ENCODE data around the gene GCN1. TPM values are rescaled to one million over a fixed set of nuclear protein-coding genes. Genes with fewer than 3 reads are reported as not detected.
A peak's percentile ranks its signal among the peaks of the same experiment; 100 is the strongest.
"Not testable (repeated sequence)": the region's sequence is repeated elsewhere in the genome, so short reads cannot be mapped to it uniquely, and the experiment has no call there.

The GCN1 gene
- polyA plus RNA-seq, 3 donors, result 5.0 to 22.1 (median 8.3) TPM

- peaks cover 1% of the 10 kb centered on the region for H3K4me1 Mint-ChIP-seq
- peaks cover 27 to 29% of the 10 kb centered on the region in 2 donors for H3K36me3 Mint-ChIP-seq
- Histone ChIP-seq H3K27ac (ENCODE audit: low read depth in 1 of 2, low read length in 2 of 2) (no peak overlapping the region), H3K36me3 (replicated peaks in 1 of 2; ENCODE audit: control insufficient read depth in 1 of 2, insufficient read depth in 2 of 2, low read length in 2 of 2) (peaks cover 22 to 32% of the 10 kb centered on the region in 2 donors), H2AFZ (ENCODE audit: insufficient read depth, low read depth, low read length, poor library complexity, severe bottlenecking) (no peak overlapping the region), H3K79me2 (ENCODE audit: insufficient read depth, low read length) (peaks cover under 1% of the 10 kb centered on the region), H3K9ac (ENCODE audit: insufficient read depth, low read length, poor library complexity, severe bottlenecking) (no peak overlapping the region), H3K4me1 (ENCODE audit: control insufficient read depth in 1 of 2, insufficient read depth in 2 of 2, low read length in 2 of 2) (peaks cover 0 to 3% of the 10 kb centered on the region in 2 donors), H3K4me2 (replicated peaks; ENCODE audit: extremely low read depth, low read length, poor library complexity, severe bottlenecking) (no peak overlapping the region), H3K27me3 (ENCODE audit: control insufficient read depth in 2 of 2, insufficient read depth in 2 of 2, low read length in 2 of 2) (no peaks in the 10 kb centered on the region), H3K9me3 (replicated peaks in 1 of 2; ENCODE audit: control insufficient read depth in 1 of 2, insufficient read depth in 1 of 2, low read length in 2 of 2) (no peaks in the 10 kb centered on the region), H4K20me1 (ENCODE audit: insufficient read depth, low read length) (peaks cover 28% of the 10 kb centered on the region), H3K4me3 (replicated peaks in 1 of 3; ENCODE audit: low read depth in 2 of 3, low read length in 3 of 3) (no peak overlapping the region)
- no peak for TF ChIP-seq CTCF (IDR thresholded peaks at IDR 0.05)
- H3K27ac Mint-ChIP-seq, result peak overlapping the region in 1 of 7 donors; percentile 28
- DNase-seq, result no peak
- no peak overlapping the region for H3K4me3 Mint-ChIP-seq
- H3K27me3 Mint-ChIP-seq (ENCODE audit: low read depth in 3 of 3), result peaks cover 0 to 2% (median 0%) of the 10 kb centered on the region in 3 donors
- H3K9me3 Mint-ChIP-seq, result no peaks in the 10 kb centered on the region
- intact Hi-C loops (cut with micrococcal nuclease), result no loop called here
- 97% methylated on average over 12 of the region's 13 CpGs for WGBS (ENCODE audit: insufficient coverage)
Observed at GRCh38 chr12:120207227-120207626, 12.7 kb upstream of the GCN1 start.

- H2AFZ ChIP-seq (ENCODE audit: insufficient read depth, low read depth, low read length, poor library complexity, severe bottlenecking); DNase-seq; H3K27ac ChIP-seq (ENCODE audit: low read depth in 1 of 2, low read length in 2 of 2); H3K4me1 Mint-ChIP-seq; H3K4me3 ChIP-seq (replicated peaks in 1 of 3; ENCODE audit: low read depth in 2 of 3, low read length in 3 of 3); H3K79me2 ChIP-seq (ENCODE audit: insufficient read depth, low read length); H3K27me3 Mint-ChIP-seq (ENCODE audit: low read depth in 3 of 3); H3K9me3 ChIP-seq (replicated peaks in 1 of 2; ENCODE audit: control insufficient read depth in 1 of 2, insufficient read depth in 1 of 2, low read length in 2 of 2); H3K9ac ChIP-seq (ENCODE audit: insufficient read depth, low read length, poor library complexity, severe bottlenecking); H3K4me2 ChIP-seq (replicated peaks; ENCODE audit: extremely low read depth, low read length, poor library complexity, severe bottlenecking); intact Hi-C loops (cut with micrococcal nuclease); H3K4me1 ChIP-seq (ENCODE audit: control insufficient read depth in 1 of 2, insufficient read depth in 2 of 2, low read length in 2 of 2); H3K4me3 Mint-ChIP-seq; H3K27me3 ChIP-seq (ENCODE audit: control insufficient read depth in 2 of 2, insufficient read depth in 2 of 2, low read length in 2 of 2); H3K9me3 Mint-ChIP-seq: not testable (repeated sequence)
- peaks cover 24% of the 10 kb centered on the region for H4K20me1 ChIP-seq (ENCODE audit: insufficient read depth, low read length)
- peaks cover 18 to 27% of the 10 kb centered on the region in 2 donors for H3K36me3 ChIP-seq (replicated peaks in 1 of 2; ENCODE audit: control insufficient read depth in 1 of 2, insufficient read depth in 2 of 2, low read length in 2 of 2)
- no CpG with 5 or more reads among the region's 5 CpGs for WGBS (ENCODE audit: insufficient coverage)
- Mint-ChIP-seq H3K27ac (peak overlapping the region in 1 of 7 donors; percentile 28), H3K36me3 (peaks cover 23 to 25% of the 10 kb centered on the region in 2 donors)
Observed at GRCh38 chr12:120206781-120207180, 12.3 kb upstream of the GCN1 start.
